Lung (tissue), 12 donors: ENCODE measurements around the gene SLC5A10. TPM values are rescaled to one million over a fixed set of nuclear protein-coding genes. Genes with fewer than 3 reads are reported as not detected.

ENCODE experiments used
- ATAC-seq: fragments of 200-7000 bp; cut with Tn5 transposase; one replicate; pipeline ENCODE4 v1.9.1; 2020; ENCODE audit warnings: moderate number of reproducible peaks; ENCODE audit not compliant: insufficient read depth, low FRiP score
- DNase-seq, 3 donors: peaks; one replicate each; pipeline ENCODE4 v3.0.0-alpha.2; 2013 to 2017
- H3K27ac ChIP-seq, 2 donors: one replicate each; pipeline ENCODE4 v1.5.1; 2013; ENCODE audit warnings: mild to moderate bottlenecking in 2 of 2, moderate library complexity in 2 of 2, control low read depth in 1 of 2, inconsistent platforms in 1 of 2, low read depth in 1 of 2, low read length in 1 of 2
- H3K27me3 ChIP-seq, 3 donors: one replicate each; pipeline ENCODE4 v1.5.1; 2013; ENCODE audit warnings: low read length in 2 of 3; ENCODE audit not compliant: control insufficient read depth in 3 of 3, insufficient read depth in 3 of 3
- H3K36me3 ChIP-seq, 4 donors: one replicate each; pipeline ENCODE4 v1.5.1; 2013; ENCODE audit warnings: low read length in 4 of 4, mild to moderate bottlenecking in 1 of 4, moderate library complexity in 1 of 4; ENCODE audit not compliant: control insufficient read depth in 4 of 4, insufficient read depth in 4 of 4
- H3K4me1 ChIP-seq, 5 donors: one replicate each; pipeline ENCODE4 v1.5.1; 2013; ENCODE audit warnings: low read length in 5 of 5, mild to moderate bottlenecking in 2 of 5, moderate library complexity in 1 of 5; ENCODE audit not compliant: control insufficient read depth in 5 of 5, insufficient read depth in 5 of 5
- H3K4me3 ChIP-seq: one replicate; pipeline ENCODE4 v1.5.1; 2013; ENCODE audit warnings: mild to moderate bottlenecking, control low read depth, moderate library complexity
- H3K9ac ChIP-seq, 2 donors: one replicate each; pipeline ENCODE4 v1.5.1; 2013; ENCODE audit warnings: low read length in 2 of 2, control low read depth in 1 of 2; ENCODE audit not compliant: insufficient read depth in 1 of 2
- H3K9me3 ChIP-seq, 4 donors: one replicate each; pipeline ENCODE4 v1.5.1; 2013; ENCODE audit warnings: low read length in 3 of 4, mild to moderate bottlenecking in 1 of 4, moderate library complexity in 1 of 4; ENCODE audit not compliant: control insufficient read depth in 4 of 4, insufficient read depth in 3 of 4
- WGBS, 2 donors: extraction: QIAGEN DNeasy Blood & Tissue Kit; methylation state at CpG; one replicate each; pipeline ENCODE4 v1.1.7; 2013; 5-methylcytosine and 5-hydroxymethylcytosine counted together
- polyA plus RNA-seq, 2 donors: library from polyadenylated mRNA; stranded (reverse); fragments of 200-250 nt; gene quantifications; one replicate each; pipeline ENCODE4 v1.2.1, GENCODE V29; 2013
- total RNA-seq, 2 donors: library from RNA; depleted of rRNA in 1 of 2; stranded (reverse); fragments of >200 nt in 1 of 2; gene quantifications; one replicate each; pipeline ENCODE4 v1.2.1, GENCODE V29; 2014 to 2021
- TF ChIP-seq, protein P1 (sequence below): IDR thresholded peaks from 2 replicates; pipeline ENCODE4 v1.5.1; 2012; ENCODE audit warnings: mild to moderate bottlenecking; ENCODE audit errors: control extremely low read depth, extremely low read depth
- donor health status: control.
- donor health status: control.
- donor health status: Bipolar disorder and iron deficiency.
- donor health status: healthy.
- donor health status: DM: yes; HTN: yes; CAD: no.

The SLC5A10 gene
- total and polyA plus RNA-seq, 4 donors: 0.09 to 0.31 (median 0.21) TPM

DNA sequence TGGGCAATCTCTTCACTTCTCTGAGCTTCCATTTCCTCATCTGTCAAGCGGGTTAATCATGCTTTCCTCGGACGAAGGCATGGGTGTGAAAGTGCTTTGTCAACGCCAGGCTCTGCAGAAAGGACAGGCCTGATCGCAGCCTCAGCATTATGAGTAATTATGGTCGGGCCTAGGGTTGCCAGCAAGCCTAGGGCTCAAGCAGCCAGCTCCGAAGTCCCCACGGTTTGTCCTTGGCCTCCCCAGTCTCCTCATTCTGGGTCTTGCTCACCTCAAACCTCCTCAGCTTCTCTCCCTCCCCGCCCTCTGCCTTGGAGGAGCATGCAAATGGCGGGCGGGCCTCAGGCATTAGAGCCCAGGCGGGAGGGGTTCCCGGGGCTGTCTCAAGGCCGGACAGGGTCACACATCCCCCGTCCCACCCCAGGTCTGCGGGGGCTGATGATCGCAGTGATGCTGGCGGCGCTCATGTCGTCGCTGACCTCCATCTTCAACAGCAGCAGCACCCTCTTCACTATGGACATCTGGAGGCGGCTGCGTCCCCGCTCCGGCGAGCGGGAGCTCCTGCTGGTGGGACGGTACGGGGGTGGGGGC is 62.8 kb downstream of the SLC5A10 start:
- no peaks in the 10 kb centered on the region for H3K36me3 ChIP-seq
- H3K4me3 ChIP-seq: no peak overlapping the region
- no peak for DNase-seq
- WGBS, 2 donors: 84 to 91% methylated on average over 29 of the region's 29 CpGs
- H3K9me3 ChIP-seq: no peaks in the 10 kb centered on the region
- no peak overlapping the region for H3K27ac ChIP-seq
- peaks cover 0 to 7% (median 0%) of the 10 kb centered on the region in 5 donors for H3K4me1 ChIP-seq
- H3K27me3 ChIP-seq: no peaks in the 10 kb centered on the region
- H3K9ac ChIP-seq: no peak overlapping the region
- ATAC-seq: no peak
- TF ChIP-seq, protein P1, sequence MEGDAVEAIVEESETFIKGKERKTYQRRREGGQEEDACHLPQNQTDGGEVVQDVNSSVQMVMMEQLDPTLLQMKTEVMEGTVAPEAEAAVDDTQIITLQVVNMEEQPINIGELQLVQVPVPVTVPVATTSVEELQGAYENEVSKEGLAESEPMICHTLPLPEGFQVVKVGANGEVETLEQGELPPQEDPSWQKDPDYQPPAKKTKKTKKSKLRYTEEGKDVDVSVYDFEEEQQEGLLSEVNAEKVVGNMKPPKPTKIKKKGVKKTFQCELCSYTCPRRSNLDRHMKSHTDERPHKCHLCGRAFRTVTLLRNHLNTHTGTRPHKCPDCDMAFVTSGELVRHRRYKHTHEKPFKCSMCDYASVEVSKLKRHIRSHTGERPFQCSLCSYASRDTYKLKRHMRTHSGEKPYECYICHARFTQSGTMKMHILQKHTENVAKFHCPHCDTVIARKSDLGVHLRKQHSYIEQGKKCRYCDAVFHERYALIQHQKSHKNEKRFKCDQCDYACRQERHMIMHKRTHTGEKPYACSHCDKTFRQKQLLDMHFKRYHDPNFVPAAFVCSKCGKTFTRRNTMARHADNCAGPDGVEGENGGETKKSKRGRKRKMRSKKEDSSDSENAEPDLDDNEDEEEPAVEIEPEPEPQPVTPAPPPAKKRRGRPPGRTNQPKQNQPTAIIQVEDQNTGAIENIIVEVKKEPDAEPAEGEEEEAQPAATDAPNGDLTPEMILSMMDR: no peak

DNA sequence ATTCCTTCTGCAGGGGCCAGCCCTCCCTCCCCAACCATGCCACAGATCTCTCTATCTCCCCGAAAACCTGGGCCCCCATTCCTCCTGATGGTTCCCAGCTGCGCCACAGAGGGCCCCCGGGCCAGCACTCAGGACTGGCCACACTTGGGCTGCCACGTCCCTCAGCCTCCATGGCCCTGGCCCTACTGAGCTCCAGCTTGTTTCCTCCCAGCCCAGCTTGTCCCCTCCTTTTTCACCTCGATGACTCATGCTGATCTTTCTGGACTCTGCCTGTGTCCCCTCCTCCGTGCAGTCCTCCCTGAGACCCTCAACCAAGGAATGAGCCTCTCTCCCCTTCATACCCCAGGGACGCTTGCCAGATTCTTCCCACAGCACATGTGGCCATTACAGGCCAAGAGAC is 63.5 kb downstream of the SLC5A10 start:
- Histone ChIP-seq H3K36me3 (no peaks in the 10 kb centered on the region), H3K4me3 (no peak overlapping the region), H3K9me3 (no peaks in the 10 kb centered on the region), H3K27me3 (no peaks in the 10 kb centered on the region), H3K27ac (no peak overlapping the region), H3K9ac (no peak overlapping the region), H3K4me1 (peaks cover 0 to 7% (median 0%) of the 10 kb centered on the region in 5 donors)
- TF ChIP-seq, protein P1: no peak
- ATAC-seq (no peak), DNase-seq (no peak)
- 82 to 86% methylated on average over 7 of the region's 7 CpGs for WGBS, 2 donors

DNA sequence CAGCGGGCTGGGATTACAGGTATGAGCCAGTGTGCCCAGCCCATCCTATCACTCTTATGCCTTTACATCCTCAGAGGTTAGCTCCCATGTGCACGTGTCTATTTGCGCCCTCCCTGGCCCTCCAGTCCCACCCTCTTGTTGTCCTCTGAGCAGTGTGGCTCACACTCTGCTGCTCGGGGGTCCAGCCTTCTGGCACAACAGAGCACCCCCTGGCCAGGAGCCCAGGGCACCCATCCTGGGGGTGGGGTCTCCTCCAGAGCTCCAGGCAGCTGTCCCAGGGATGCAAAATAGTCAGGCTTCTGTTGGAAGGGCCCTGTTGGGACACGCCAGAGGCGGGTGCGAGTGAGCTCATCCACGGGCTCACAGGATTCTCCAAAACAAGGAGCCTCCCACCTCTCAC is 64.3 kb downstream of the SLC5A10 start:
- Histone ChIP-seq H3K27me3 (no peaks in the 10 kb centered on the region), H3K4me3 (no peak overlapping the region), H3K27ac (no peak overlapping the region), H3K36me3 (no peaks in the 10 kb centered on the region), H3K9ac (no peak overlapping the region), H3K9me3 (no peaks in the 10 kb centered on the region), H3K4me1 (peaks cover 0 to 7% (median 0%) of the 10 kb centered on the region in 5 donors)
- WGBS, 2 donors: 86 to 90% methylated on average over 8 of the region's 8 CpGs
- ATAC-seq: no peak
- DNase-seq: no peak
- TF ChIP-seq, protein P1: no peak

DNA sequence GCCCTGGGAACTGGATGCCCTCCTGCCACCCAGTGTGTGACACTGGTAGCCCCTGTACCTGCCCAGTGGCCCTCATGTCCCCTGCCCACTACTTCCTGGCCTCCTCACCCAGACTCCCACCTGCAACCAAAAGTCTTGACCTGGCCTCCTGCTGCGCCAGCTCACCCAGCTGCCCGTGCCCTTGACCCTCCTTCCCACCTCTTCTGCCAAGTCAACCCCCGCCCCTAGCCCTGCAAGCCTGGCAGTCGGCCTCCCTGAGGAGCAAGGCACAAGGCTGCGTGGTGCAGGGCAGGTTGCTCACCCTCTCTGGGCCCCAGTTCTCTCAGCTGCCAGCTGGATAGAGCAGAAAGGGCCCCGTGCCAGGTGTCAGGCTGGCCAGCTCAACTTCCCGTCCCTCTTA is 64.9 kb downstream of the SLC5A10 start:
- ATAC-seq (no peak), DNase-seq (no peak)
- H3K4me3 ChIP-seq: no peak overlapping the region
- no peaks in the 10 kb centered on the region for H3K9me3 ChIP-seq
- H3K4me1 ChIP-seq: peaks cover 0 to 7% (median 0%) of the 10 kb centered on the region in 5 donors
- TF ChIP-seq, protein P1: no peak
- no peak overlapping the region for H3K9ac ChIP-seq
- 66 to 77% methylated on average over 7 of the region's 7 CpGs for WGBS, 2 donors
- no peaks in the 10 kb centered on the region for H3K27me3 ChIP-seq
- H3K36me3 ChIP-seq: no peaks in the 10 kb centered on the region
- no peak overlapping the region for H3K27ac ChIP-seq
